ENCODE measurements around the gene KLC1.

The KLC1 gene

GRCh38 chr14:103725739-103726395 lies 96.9 kb downstream of the KLC1 start:
- DNase-seq: no peak

- no peak for DNase-seq
Measured at GRCh38 chr14:103726474-103726873, 97.5 kb downstream of the KLC1 start.

GRCh38 chr14:103727313-103727980 lies 98.4 kb downstream of the KLC1 start:
- DNase-seq: no peak

- no peak for DNase-seq
Measured at GRCh38 chr14:103728141-103728540, 99.1 kb downstream of the KLC1 start.

DNA sequence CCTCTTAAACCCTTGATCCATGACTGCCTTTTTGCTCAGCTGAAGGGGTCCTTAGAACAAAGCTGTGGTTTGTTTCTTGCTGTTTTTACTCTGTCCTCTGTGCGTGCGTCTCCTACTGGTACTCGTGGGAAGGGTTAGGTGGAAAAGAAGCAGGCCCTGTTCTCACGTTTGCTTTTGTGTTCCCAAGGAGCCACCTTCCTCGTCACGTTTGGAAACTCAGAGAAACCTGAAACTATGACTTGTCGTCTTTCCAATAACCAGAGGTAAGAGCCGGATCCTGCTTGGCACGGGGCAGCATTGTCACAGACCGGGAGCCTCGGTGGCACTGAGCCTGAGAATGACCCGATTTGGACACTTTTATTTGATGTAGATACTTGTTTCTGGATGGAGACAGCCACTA lies 99.7 kb downstream of the KLC1 start:
- no peak for DNase-seq

DNA sequence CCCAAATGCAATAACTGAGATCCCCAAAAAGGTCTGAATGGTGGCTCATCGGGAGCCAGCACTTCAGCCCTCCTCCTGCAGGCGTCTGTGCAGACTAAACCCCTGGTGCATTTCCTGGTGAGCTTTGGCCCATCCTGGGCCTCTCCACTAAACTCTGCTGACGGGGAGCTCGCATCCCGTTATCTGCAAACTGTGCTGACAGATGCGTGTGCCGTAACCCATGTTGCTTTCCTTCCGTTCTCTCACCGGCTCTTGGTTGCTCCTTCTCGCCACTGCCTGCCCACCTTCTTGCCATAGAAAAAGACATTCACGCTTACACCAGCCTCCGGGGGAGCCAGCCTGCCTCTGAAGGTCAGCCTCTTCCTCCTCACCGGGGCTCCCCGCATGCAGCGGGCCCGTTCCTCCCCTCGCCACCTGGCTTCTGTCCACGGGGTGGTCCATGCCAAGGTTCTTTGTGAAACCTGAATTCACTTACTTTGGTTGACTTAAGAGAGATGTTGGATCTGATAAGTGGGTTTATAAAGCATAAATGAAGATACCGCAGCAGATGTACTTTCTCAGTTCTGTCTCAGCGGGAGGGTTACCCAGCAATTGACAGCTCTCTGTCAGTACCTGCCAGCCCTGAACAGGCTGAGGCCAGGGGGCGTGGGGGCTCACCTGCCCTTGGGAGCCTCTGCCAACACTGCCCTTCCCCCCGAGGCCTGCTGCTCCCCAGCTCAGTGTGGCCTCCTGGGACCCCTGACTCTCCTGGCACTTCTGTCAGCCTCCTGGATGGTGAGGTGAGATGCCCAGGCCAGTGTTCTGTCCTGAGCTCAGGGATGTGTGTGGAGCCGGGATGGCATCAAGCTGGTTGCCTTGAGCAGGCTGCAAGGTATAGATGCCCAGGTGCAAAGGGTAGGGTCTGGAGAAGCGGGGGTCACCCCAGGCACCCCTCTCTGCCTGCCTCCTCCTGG lies 100.8 kb downstream of the KLC1 start:
- no peak for DNase-seq

DNA sequence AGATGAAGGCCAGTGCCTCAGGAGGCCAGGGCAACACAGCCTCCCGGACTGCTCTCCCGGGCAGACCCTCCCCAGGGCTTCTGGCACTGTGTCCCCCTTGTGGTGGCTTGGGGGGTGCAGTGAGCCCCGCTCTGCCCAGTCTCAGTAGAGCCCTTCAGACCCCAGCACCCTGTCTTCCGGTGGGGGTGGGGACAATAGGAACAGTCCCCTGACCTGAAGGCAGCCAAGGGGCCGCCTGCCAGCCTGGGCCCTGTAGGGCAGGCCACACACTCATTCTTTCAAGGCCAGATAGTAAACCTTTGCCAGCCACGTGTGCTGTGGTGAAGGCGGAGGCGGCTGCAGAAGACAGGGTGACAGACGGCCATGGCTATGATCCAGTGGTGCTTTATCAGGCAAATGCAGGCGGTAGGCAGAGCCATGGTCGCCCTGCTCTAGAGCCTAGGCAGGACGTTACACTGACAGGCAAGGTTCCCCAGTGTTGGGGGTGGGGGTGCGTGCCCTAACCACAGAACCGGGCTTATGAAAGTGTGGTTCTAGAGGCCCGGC lies 101.6 kb downstream of the KLC1 start:
- no peak for DNase-seq

- DNase-seq: no peak
Measured at GRCh38 chr14:103731481-103731880, 102.5 kb downstream of the KLC1 start.

DNA sequence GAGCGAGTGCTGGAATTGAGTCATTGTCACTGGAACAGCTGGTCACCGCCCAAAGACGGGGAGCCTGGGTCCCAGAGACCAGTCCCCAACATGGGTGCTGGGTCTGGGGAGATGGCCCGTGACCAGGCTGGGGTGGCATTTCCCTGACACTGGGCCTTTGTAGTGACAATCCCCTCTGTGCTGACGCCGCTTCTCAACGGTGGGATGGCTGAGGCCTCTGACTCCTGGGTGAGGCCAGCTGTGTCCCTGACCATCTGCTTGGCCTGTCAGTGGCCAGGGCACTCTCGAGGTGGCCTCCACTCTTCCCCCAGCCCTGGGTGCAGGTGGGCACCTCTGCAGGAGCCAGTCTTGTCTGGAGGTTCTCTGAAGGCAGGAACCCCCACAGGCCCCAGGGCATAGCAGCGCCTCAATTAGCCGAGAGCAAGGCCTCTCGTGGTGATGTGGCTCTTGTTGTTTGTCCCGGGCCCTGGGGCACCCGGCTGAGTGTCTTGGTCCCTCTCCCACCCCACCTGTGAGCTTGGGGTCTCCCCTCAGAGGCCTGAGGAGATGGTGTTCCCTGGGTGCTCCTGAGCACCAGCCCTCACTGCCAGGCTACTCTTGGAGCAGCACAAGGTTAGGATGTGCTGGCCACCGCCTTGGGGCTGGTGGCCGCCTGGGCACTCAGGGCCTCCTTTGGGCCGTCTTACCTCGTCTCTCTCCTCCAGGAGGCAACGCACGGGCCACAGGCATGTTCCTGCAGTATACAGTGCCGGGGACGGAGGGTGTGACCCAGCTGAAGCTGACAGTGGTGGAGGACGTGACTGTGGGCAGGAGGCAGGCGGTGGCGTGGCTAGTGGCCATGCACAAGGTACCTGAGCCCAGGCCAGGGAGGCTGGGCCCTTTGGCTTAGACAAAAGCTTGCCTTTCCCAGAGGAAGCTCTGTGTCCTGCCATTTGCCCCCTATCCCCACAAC lies 103.2 kb downstream of the KLC1 start:
- no peak for DNase-seq

DNA sequence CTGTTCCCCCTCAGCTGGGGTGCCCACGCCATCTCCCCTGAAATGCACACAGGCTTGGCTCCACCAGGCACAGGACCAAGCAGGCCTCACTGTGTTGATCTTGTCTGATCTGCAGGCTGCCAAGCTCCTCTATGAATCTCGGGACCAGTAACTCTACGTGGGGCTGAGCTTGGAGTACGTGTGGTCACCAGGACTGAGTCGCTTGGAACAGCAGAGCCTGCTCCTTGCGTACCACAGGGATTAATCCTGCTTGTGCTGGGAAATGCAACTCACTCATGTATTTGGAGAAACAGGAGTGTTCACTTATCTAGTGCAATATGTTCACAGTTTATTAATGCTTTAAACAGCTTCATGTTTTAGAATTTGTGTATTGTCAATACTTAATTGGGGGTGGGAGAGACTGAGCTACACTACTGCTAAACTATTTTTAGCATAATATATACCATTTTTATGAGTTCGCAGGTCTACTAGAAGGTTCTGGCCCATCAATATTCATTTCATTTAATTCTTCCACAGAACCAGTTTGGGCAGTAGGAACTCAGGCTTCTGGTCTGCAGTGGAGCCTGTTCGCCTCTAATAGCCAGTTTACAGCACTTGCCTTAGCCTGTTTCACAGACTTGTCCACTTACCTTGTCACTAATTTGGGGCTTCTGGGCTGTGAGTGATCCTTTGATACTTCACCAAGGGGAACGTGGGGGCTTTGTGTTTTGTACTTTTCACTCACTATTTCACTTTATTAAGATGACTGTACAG lies 104.0 kb downstream of the KLC1 start:
- DNase-seq: no peak

GRCh38 chr14:103733651-103734050 lies 104.6 kb downstream of the KLC1 start:
- no peak for DNase-seq

DNA sequence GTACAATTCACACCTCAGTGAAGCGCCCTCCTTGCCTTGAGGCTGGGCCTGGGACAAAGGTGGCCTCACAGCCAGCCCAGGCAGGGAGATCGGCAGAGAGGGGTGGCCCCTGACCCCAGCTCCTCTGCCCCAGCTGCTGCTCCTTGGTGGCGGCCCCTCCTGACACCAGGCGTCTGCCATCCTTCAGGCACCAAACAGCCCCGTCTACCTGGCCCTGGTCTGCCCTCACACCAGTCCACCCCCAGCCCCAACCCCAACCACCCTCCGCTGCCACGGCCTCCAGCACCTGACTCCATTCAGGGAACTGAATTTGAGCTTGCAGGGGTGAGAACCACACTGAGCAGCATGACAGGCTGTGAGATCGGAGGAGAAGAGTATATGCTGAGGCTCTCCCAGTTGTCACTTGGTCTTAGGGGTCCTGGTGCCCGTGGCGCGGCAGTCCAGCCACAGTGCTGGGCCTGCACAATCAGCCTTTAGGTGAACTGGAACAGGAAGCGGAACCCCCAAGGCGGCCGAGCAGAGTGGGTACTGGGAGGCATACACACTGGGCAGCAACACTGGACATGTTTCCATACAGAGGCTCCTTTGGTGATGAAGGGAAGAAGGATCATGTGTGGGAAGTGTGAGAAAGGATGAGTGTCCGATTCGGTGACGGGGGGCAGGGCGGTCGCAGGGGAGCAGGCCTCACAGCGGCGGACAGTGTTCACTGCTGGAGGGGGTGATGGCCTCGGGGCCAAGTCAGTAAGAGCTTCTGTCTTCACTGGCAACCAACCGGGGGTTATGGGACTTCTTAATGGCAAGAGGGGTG lies 105.3 kb downstream of the KLC1 start:
- DNase-seq: no peak

DNA sequence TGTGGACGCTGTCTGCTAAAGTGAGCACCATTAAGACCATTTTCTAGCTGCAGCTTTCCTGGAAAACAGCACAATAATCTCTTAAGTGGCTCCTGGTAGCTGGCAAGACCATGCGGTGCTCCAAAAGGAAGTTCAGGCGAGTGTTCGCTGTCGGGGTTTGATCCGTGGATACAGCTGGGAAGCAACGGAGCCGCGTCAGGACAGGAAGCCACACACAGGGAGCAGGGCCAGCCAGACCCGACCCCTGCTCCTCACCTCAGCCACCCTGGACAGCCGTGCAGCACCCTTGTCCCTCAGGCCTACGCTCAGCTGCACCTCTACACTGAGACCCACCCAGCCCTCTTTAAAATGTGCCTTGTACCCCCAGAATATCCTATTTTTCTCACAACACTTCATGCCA lies 106.0 kb downstream of the KLC1 start:
- no peak for DNase-seq

DNA sequence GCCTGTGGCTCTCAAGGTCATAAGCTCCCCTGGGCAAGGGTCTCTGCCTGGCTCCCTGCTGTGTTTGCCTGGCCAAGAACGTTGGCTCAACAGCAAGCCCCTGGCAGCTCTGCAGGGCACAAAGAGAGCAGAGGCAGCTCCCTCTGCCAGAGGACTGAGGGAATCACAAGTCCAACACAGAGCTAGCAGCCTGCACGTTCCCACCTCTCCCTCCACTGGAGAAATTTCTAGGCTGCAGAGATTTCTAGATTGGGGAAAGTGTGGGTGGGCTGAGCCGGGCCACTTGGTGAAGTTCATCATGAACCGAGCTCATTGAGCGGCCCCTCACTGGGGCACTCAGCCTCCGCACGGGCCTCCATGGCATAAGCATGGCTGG lies 106.4 kb downstream of the KLC1 start:
- DNase-seq: no peak

DNA sequence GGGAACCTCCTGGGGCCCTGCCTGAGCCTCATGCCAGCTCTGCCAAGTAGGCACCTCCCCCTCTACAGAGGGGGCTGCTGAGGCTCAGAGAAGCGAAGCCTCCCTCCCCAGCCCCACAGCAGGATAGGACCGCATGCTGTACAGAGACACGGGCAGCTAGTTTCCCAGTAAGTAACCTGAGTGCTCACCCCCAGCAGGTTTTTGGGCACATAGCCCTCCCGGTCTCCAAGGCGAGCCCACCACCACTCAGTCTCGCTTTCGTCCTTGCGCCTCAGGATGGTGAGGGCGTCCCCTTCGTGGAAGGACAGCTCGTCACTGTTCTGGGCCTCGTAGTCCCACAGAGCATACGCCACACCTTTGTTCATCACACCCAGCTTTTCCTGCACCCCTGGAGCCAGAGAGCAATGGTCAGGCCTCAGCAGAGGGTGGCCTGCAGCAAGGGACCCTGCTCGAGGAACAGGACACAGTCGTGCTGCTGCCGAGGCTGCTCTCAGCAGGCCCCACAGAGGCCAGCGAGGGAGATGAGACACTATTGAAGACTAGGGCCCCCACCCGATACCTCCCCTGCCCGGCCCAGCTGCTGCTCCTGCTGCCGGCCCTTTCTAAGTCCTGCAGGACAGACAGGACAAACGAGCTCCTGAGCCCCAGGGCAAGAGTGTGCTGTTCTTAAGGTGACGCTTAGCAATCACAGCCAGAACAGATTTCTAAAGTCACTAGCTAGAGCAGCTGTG lies 107.0 kb downstream of the KLC1 start:
- no peak for DNase-seq

- DNase-seq: no peak
Measured at GRCh38 chr14:103736546-103737431, 107.8 kb downstream of the KLC1 start.

- no peak for DNase-seq
Measured at GRCh38 chr14:103737432-103738045, 108.5 kb downstream of the KLC1 start.

- no peak for DNase-seq
Measured at GRCh38 chr14:103738166-103738565, 109.2 kb downstream of the KLC1 start.
